T-helper 1 cell treated with Interleukin-12 subunit alpha and Interleukin-12 subunit beta and Interleukin-4 antibody, amounts not matched to agents 30 μg/mL and 1 μg/mL, for 36 hours (primary cell): Measurements from ENCODE around the gene AP2M1.

Experiments
- H3K27ac Mint-ChIP-seq: one replicate; pipeline ENCODE4 v1.8.0; 2021; ENCODE audit warnings: mild to moderate bottlenecking, mixed read lengths
- H3K27me3 Mint-ChIP-seq: one replicate; pipeline ENCODE4 v1.8.0; 2021; ENCODE audit warnings: low read depth, mixed read lengths
- H3K36me3 Mint-ChIP-seq: one replicate; pipeline ENCODE4 v1.8.0; 2021; ENCODE audit warnings: low read depth, mixed read lengths
- H3K4me1 Mint-ChIP-seq: one replicate; pipeline ENCODE4 v1.8.0; 2021; ENCODE audit warnings: low read depth, mixed read lengths
- H3K4me3 Mint-ChIP-seq: one replicate; pipeline ENCODE4 v1.8.0; 2021; ENCODE audit warnings: mild to moderate bottlenecking, moderate library complexity, mixed read lengths
- H3K9me3 Mint-ChIP-seq: one replicate; pipeline ENCODE4 v1.8.0; 2021; ENCODE audit warnings: mixed read lengths

AP2M1 gene

DNA sequence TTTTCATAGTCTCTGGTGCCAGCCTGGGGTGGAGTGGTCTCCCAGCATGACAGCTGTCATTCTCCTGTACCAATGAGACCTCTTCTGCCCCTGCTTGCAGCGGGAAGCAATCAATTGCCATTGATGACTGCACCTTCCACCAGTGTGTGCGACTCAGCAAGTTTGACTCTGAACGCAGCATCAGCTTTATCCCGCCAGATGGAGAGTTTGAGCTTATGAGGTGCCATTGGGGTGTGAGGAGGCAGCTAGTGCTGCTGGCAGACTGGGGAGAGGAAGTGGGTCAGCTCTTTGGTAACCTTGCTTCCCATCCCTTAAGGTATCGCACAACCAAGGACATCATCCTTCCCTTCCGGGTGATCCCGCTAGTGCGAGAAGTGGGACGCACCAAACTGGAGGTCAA is 6.9 kb downstream of the AP2M1 start:
- H3K27ac Mint-ChIP-seq: no peak overlapping the region
- H3K36me3 Mint-ChIP-seq: peaks cover 50% of the 10 kb centered on the region
- H3K4me3 Mint-ChIP-seq: no peak overlapping the region
- H3K27me3 Mint-ChIP-seq: no peaks in the 10 kb centered on the region
- H3K9me3 Mint-ChIP-seq: no peaks in the 10 kb centered on the region
- peaks cover 20% of the 10 kb centered on the region for H3K4me1 Mint-ChIP-seq

DNA sequence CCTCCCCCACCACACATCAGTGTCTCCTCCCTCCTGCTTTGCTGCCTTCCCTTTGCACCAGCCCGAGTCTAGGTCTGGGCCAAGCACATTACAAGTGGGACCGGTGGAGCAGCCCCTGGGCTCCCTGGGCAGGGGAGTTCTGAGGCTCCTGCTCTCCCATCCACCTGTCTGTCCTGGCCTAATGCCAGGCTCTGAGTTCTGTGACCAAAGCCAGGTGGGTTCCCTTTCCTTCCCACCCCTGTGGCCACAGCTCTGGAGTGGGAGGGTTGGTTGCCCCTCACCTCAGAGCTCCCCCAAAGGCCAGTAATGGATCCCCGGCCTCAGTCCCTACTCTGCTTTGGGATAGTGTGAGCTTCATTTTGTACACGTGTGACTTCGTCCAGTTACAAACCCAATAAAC is 9.0 kb downstream of the AP2M1 start:
- H3K27ac Mint-ChIP-seq: no peak overlapping the region
- peaks cover 53% of the 10 kb centered on the region for H3K36me3 Mint-ChIP-seq
- H3K9me3 Mint-ChIP-seq: no peaks in the 10 kb centered on the region
- peaks cover 28% of the 10 kb centered on the region for H3K4me1 Mint-ChIP-seq
- no peak overlapping the region for H3K4me3 Mint-ChIP-seq
- no peaks in the 10 kb centered on the region for H3K27me3 Mint-ChIP-seq

DNA sequence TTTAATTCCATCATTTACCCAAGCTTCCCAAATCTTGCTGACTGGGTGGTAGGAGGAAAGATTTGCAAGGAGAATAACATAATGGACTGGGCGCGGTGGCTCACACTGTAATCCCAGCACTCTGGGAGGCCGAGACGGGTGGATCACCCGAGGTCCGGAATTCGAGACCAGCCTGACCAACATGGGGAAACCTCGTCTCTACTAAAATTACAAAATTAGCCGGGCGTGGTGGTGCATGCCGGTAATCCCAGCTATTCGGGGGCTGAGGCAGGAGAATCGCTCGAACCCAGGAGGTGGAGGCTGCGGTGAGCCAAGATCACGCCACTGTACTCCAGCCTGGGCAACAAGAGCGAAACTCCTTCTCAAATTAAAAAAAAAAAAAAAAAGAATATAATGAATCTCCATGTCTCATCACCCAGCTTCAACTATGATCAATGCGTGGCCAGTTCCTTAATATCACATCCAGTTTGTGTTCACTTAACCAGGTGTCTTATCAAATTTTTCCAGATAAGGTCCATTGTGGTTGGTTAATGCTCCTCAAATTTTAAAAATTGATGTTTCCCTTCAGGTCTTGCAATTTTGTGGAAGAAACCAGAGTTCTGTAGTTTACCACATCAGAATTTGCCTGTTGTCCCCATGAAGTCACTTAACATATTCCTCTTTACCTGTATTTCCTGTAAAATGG is 10.0 kb downstream of the AP2M1 start:
- H3K27me3 Mint-ChIP-seq: no peaks in the 10 kb centered on the region
- peaks cover 46% of the 10 kb centered on the region for H3K36me3 Mint-ChIP-seq
- peak overlapping the region; percentile 78 for H3K27ac Mint-ChIP-seq
- H3K4me3 Mint-ChIP-seq: peak overlapping the region; percentile 99
- peaks cover 30% of the 10 kb centered on the region for H3K4me1 Mint-ChIP-seq
- H3K9me3 Mint-ChIP-seq: no peaks in the 10 kb centered on the region

DNA sequence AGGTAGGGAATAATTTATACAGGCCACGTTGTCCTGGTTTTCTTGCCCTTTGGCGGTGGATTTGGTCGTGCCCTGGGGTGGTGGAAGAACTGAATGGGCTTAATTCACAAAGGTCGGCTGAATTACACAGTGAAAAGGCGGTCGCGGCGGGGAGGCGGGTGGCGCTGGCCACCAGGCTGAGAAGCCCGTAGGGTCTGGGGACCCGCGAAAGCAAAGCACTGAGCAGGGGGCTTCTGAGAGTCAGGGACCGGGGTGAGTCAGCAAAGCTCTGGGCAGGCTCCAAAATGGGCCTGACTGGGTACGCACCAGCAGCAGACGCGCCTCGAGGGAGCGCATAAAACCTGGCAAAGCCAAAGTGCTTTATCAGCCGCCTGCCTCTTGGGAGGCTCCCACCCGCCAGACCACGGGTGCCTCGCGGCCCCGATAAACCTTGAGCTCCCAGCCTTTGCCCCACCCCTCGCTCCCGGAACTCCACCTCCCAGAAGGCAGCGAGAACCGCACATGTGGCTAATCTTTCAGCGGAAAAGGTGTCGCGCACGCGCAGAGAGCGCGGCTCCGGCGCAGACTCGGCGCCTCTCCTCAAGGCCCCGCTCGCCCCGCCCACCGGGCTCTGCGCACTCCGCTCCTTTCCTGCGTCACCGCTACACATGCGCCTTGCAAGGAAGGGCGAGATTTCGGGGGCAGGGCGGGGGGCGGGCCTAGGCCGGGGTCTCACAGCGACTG is 11.0 kb downstream of the AP2M1 start:
- Mint-ChIP-seq H3K4me1 (peaks cover 33% of the 10 kb centered on the region), H3K27ac (peak overlapping the region; percentile 95), H3K36me3 (peaks cover 51% of the 10 kb centered on the region), H3K9me3 (no peaks in the 10 kb centered on the region), H3K27me3 (no peaks in the 10 kb centered on the region), H3K4me3 (peak overlapping the region; percentile 99)

DNA sequence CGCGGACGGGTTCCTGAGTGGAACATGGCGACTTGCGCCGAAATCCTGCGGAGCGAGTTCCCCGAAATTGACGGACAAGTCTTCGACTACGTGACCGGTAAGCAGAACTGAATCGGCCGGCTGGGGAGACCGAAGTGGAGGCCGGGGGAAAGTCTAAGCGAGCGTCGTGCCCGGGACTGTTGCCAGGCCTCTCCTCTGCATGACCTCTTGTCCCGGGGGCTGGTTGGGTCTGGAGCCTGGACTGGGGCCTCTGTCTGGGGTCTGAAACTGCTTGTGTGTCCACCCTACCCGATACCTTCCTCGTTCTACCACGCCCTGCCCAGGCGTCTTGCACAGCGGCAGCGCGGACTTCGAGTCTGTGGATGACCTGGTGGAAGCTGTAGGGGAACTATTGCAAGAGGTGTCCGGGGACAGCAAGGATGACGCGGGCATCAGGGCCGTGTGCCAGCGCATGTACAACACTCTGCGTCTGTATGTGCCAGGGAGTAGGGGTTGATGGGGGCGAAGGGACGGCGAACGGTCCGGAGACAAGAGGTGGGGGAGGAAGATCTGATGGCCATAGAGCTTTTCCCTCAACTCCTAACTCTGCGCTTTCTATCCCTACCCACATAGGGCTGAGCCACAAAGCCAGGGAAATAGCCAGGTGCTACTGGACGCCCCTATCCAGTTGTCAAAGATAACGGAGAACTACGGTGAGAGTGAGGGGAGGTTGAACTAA is 11.7 kb downstream of the AP2M1 start, which contains the start of gene ABCF3:
Gene ABCF3 (plus strand): TSS at position 16 of the 718 bp plus-strand sequence. CDS start 9 bp downstream, at position 25.
- H3K27me3 Mint-ChIP-seq: no peaks in the 10 kb centered on the region
- peaks cover 49% of the 10 kb centered on the region for H3K36me3 Mint-ChIP-seq
- no peaks in the 10 kb centered on the region for H3K9me3 Mint-ChIP-seq
- H3K4me1 Mint-ChIP-seq: peaks cover 33% of the 10 kb centered on the region
- H3K27ac Mint-ChIP-seq: peak within 1 kb of the TSS; percentile 95
- H3K4me3 Mint-ChIP-seq: peak within 1 kb of the TSS; percentile 99

DNA sequence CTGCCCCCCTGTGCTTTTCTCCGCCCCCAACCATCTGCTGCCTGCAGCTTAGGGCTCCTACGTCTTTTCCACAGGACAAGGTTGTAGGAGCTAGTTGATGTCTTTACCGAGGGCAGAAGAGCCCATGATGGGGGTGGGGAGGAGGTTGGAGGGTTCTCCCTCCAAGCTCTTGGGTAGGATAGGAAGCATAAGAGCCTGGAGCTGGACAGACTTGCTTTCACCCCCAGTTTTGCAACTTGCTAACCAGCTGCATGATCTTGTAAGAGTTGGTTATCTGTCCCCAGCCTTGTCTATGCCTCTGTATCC is 12.2 kb downstream of the AP2M1 start:
- Mint-ChIP-seq H3K4me3 (peak overlapping the region; percentile 99), H3K9me3 (no peaks in the 10 kb centered on the region), H3K27me3 (no peaks in the 10 kb centered on the region), H3K27ac (peak overlapping the region; percentile 95), H3K4me1 (peaks cover 33% of the 10 kb centered on the region), H3K36me3 (peaks cover 45% of the 10 kb centered on the region)

DNA sequence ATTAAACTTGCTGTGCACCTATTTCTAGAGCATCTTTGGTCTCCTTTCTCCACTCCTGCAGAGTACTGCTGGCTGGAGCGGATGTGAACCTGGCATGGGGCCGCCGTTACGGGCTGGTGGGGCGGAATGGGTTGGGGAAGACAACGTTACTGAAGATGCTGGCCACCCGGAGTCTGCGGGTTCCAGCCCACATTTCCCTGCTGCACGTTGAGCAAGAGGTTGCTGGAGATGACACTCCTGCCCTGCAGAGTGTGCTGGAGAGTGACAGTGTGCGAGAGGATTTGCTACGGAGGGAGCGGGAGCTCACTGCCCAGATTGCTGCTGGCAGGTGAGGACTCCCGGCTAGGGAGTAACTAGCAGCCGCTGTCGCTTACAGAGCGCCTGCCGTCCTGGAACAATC is 13.4 kb downstream of the AP2M1 start:
- peaks cover 33% of the 10 kb centered on the region for H3K4me1 Mint-ChIP-seq
- H3K27ac Mint-ChIP-seq: no peak overlapping the region
- H3K36me3 Mint-ChIP-seq: peaks cover 43% of the 10 kb centered on the region
- no peaks in the 10 kb centered on the region for H3K27me3 Mint-ChIP-seq
- H3K4me3 Mint-ChIP-seq: no peak overlapping the region
- H3K9me3 Mint-ChIP-seq: no peaks in the 10 kb centered on the region

DNA sequence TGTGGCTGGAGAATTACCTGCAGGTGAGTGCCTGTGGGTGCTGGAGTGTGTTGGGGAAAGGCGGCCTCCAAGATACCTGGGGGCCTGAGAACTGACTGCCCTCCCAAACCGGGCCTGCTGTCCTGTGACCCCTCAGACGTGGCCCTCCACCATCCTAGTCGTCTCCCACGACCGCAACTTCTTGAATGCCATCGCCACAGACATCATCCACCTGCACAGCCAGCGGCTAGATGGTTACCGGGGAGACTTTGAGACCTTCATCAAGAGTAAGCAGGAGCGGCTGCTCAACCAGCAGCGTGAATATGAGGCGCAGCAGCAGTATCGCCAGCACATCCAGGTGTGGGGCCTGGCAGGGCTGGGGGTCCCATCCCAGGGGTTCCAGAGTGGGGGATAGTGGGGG is 14.8 kb downstream of the AP2M1 start:
- no peak overlapping the region for H3K4me3 Mint-ChIP-seq
- H3K4me1 Mint-ChIP-seq: peaks cover 33% of the 10 kb centered on the region
- H3K9me3 Mint-ChIP-seq: no peaks in the 10 kb centered on the region
- H3K27me3 Mint-ChIP-seq: no peaks in the 10 kb centered on the region
- peaks cover 44% of the 10 kb centered on the region for H3K36me3 Mint-ChIP-seq
- no peak overlapping the region for H3K27ac Mint-ChIP-seq

DNA sequence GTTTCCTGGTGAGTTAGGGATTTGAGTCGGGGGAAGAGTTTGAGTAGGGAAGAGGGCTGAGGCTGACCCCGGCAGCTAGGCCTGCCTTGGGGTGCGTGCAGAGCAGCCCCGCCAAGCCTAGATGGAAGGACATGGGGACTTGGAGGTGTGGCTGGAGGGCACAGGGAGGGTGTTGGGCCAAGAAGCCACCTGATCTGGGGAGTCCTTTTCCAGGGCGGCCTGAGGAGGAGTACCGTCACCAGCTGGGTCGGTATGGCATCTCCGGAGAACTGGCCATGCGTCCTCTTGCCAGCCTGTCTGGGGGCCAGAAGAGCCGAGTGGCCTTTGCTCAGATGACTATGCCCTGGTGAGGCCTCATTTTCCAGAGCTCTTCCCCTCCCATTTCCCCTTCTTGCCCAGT is 18.2 kb downstream of the AP2M1 start:
- Mint-ChIP-seq H3K4me1 (peaks cover 9% of the 10 kb centered on the region), H3K36me3 (peaks cover 34% of the 10 kb centered on the region), H3K4me3 (no peak overlapping the region), H3K27ac (no peak overlapping the region), H3K27me3 (no peaks in the 10 kb centered on the region), H3K9me3 (no peaks in the 10 kb centered on the region)

DNA sequence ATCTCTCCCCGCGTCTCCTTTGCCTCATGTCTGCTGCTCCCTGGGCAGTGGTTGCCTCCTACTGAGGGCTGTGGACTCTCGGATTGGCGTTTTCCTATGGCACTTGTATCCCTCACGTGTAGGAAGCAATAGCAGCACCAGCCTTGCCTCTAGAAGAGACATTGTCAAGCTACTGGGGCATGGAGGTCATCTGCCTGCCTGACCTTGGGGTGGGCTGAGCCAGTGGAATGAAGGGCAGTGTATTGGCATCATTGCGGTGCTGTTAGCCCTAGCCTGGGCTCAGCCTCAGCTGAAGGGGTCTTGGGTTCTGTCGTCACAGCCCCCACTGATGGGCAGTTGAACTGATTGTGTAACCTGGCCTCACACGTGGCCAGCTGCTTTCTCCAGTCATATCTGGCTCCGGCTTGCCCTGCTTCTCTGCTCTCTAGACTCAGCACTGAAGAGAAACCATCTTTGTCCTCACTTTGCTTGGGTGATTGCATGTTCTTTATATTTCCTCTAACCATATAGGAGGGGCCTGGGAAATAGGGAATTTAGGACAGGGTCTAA is 19.4 kb downstream of the AP2M1 start:
- Mint-ChIP-seq H3K4me1 (peaks cover 3% of the 10 kb centered on the region), H3K9me3 (no peaks in the 10 kb centered on the region), H3K27ac (no peak overlapping the region), H3K36me3 (peaks cover 29% of the 10 kb centered on the region), H3K4me3 (no peak overlapping the region), H3K27me3 (no peaks in the 10 kb centered on the region)

DNA sequence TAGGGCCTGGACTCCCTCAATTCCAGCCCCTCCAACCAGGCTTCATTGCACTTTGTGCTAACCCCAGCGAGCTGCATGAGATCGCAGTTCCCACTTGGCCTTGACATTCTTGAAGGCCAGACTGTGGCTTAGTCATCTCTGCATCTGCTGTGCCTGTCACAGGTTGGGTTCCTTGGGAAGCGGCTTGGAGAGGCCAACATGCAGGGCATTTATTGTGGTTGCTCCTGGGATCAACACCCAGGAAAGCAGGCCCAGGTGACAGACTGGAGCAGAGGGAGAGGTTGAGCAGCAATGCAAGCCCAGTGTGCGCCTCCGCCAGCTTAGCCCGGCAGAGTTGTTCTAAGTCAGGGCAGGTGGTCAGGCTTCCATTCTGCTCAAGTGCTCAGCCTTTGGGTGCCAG is 21.9 kb downstream of the AP2M1 start:
- H3K36me3 Mint-ChIP-seq: peaks cover 19% of the 10 kb centered on the region
- H3K4me3 Mint-ChIP-seq: no peak overlapping the region
- H3K4me1 Mint-ChIP-seq: no peaks in the 10 kb centered on the region
- H3K27ac Mint-ChIP-seq: no peak overlapping the region
- no peaks in the 10 kb centered on the region for H3K27me3 Mint-ChIP-seq
- no peaks in the 10 kb centered on the region for H3K9me3 Mint-ChIP-seq

DNA sequence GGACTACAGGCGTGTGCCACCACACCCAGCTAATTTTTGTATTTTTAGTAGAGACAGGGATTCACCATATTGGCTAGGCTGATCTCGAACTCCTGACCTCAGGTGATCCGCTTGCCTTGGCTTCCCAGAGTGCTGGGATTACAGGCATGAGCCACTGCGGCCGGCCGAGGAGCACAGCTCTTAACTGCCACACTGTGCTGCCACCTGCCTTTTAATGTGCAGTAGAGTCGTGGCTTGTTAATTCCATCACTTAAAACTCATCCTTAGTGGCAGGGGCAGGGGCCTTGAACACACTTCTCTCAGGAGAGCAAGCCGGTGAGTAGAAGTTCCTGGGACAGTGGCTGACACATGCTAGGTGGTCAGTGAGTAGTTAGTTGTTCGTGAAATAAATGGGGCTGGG is 23.9 kb downstream of the AP2M1 start:
- Mint-ChIP-seq H3K4me3 (no peak overlapping the region), H3K27me3 (no peaks in the 10 kb centered on the region), H3K4me1 (no peaks in the 10 kb centered on the region), H3K27ac (no peak overlapping the region), H3K9me3 (no peaks in the 10 kb centered on the region), H3K36me3 (peaks cover 10% of the 10 kb centered on the region)

DNA sequence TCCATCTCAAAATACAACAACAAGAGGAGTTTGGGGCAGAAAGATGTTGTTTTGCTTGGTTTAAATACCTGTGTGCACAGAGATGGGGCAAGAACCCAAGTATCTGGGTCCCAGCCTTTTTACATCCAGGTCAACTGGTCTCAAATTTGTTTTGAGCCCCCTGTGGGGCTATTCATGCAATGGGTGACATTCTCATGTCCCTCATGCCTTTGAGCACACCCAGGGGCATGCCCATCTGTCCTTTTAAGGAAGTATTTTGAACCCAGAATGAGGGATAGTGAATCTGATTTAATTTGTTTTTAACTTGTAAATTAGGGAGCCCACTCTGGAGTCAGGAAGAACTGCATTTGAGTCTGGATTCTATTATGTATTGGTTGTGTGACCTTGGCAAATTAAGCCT is 26.2 kb downstream of the AP2M1 start:
- no peaks in the 10 kb centered on the region for H3K36me3 Mint-ChIP-seq
- H3K4me1 Mint-ChIP-seq: no peaks in the 10 kb centered on the region
- H3K27me3 Mint-ChIP-seq: peaks cover 4% of the 10 kb centered on the region
- H3K4me3 Mint-ChIP-seq: no peak overlapping the region
- H3K27ac Mint-ChIP-seq: no peak overlapping the region
- H3K9me3 Mint-ChIP-seq: no peaks in the 10 kb centered on the region

DNA sequence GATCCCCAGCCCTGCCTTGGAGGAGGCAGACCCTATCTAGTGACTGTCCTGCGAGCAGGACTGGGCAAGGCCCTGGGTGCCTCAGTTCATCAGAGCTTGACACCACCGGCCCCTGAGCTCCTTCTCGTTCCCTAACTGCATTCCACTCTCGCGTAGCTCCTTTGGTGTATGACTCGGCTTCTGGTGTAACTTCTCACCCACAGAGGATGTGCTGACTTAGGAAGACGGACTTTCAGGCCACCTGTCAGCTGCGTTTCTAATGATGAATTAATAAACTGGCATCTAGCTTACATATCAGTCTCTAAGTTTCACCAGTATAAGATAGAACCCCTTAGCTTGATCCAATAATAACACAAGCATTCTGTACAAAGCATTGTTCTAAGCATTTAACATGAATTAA is 28.9 kb downstream of the AP2M1 start:
- Mint-ChIP-seq H3K4me1 (no peaks in the 10 kb centered on the region), H3K27ac (no peak overlapping the region), H3K4me3 (no peak overlapping the region), H3K9me3 (no peaks in the 10 kb centered on the region), H3K36me3 (no peaks in the 10 kb centered on the region), H3K27me3 (peaks cover 18% of the 10 kb centered on the region)
